ENCODE results near the gene B4GALT7. TPM values are rescaled to one million over a fixed set of nuclear protein-coding genes. Genes with fewer than 3 reads are reported as not detected.

B4GALT7 gene
- total RNA-seq, 1 experiment from 2014 or later, result 21.7 TPM

DNA sequence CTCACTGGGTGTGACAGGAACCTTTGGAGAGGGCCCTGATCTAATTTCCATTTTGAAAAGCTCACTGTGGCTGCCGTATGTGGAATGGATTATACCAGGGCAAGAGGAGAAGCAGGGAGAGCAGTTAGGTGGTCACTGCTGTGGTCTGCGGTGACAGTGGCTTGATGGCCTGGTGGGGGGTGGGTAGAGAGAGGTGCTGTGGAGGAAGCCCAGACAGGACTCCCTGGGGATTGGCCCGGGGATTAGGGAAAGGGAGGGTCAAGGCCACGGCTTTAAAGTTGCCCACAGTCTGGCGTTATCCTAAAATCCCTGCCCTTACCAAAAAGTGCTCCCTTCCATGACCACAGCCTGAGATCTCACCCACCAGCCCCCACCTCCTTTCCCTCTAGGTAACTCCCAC lies 4.7 kb downstream of the B4GALT7 start:
- POLR2A ChIA-PET, result no interaction called here
- no peak overlapping the region for H3K4me3 Mint-ChIP-seq
- CTCF ChIA-PET, result no interaction called here

DNA sequence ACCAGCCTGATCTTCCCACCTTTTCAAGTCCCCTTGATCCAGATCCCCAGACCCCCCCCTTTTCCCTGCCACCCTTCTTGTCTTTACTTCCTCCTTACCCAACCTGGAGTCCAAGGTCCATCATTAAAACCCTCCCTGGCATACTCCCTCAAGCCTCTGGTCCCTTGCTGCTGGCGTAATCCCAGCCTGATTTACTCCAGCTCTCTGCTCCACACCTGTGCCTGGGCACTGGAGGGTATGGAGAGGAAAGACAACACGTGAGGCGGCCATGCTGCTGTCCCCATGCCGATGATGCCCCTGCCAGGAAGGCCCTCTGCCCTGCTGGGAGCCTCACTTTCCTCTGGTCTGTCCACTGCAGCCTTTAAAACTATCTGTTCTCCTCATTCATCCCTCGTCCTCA lies 5.1 kb downstream of the B4GALT7 start:
- H3K9me3 Mint-ChIP-seq, result no peaks in the 10 kb centered on the region
- ChIA-PET CTCF (no interaction called here), POLR2A (no interaction called here)
- TF ChIP-seq ZNF232 (CRISPR knock-in tag; IDR thresholded peaks at IDR 0.05) (no peak), ZBTB21 (CRISPR knock-in tag; IDR thresholded peaks at IDR 0.05; ENCODE audit: borderline replicate concordance) (no peak), JUN (CRISPR knock-in tag; IDR thresholded peaks at IDR 0.05) (no peak)
- TF ChIP-seq, protein P1, sequence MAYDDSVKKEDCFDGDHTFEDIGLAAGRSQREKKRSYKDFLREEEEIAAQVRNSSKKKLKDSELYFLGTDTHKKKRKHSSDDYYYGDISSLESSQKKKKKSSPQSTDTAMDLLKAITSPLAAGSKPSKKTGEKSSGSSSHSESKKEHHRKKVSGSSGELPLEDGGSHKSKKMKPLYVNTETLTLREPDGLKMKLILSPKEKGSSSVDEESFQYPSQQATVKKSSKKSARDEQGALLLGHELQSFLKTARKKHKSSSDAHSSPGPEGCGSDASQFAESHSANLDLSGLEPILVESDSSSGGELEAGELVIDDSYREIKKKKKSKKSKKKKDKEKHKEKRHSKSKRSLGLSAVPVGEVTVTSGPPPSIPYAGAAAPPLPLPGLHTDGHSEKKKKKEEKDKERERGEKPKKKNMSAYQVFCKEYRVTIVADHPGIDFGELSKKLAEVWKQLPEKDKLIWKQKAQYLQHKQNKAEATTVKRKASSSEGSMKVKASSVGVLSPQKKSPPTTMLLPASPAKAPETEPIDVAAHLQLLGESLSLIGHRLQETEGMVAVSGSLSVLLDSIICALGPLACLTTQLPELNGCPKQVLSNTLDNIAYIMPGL (CRISPR knock-in tag; IDR thresholded peaks at IDR 0.05), result no peak
- TF ChIP-seq, protein P2, sequence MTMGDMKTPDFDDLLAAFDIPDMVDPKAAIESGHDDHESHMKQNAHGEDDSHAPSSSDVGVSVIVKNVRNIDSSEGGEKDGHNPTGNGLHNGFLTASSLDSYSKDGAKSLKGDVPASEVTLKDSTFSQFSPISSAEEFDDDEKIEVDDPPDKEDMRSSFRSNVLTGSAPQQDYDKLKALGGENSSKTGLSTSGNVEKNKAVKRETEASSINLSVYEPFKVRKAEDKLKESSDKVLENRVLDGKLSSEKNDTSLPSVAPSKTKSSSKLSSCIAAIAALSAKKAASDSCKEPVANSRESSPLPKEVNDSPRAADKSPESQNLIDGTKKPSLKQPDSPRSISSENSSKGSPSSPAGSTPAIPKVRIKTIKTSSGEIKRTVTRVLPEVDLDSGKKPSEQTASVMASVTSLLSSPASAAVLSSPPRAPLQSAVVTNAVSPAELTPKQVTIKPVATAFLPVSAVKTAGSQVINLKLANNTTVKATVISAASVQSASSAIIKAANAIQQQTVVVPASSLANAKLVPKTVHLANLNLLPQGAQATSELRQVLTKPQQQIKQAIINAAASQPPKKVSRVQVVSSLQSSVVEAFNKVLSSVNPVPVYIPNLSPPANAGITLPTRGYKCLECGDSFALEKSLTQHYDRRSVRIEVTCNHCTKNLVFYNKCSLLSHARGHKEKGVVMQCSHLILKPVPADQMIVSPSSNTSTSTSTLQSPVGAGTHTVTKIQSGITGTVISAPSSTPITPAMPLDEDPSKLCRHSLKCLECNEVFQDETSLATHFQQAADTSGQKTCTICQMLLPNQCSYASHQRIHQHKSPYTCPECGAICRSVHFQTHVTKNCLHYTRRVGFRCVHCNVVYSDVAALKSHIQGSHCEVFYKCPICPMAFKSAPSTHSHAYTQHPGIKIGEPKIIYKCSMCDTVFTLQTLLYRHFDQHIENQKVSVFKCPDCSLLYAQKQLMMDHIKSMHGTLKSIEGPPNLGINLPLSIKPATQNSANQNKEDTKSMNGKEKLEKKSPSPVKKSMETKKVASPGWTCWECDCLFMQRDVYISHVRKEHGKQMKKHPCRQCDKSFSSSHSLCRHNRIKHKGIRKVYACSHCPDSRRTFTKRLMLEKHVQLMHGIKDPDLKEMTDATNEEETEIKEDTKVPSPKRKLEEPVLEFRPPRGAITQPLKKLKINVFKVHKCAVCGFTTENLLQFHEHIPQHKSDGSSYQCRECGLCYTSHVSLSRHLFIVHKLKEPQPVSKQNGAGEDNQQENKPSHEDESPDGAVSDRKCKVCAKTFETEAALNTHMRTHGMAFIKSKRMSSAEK (CRISPR knock-in tag; IDR thresholded peaks at IDR 0.05; ENCODE audit: borderline replicate concordance), result no peak
- no peak overlapping the region for H3K27ac Mint-ChIP-seq
- H3K4me3 Mint-ChIP-seq, result no peak overlapping the region
- H3K27me3 Mint-ChIP-seq (ENCODE audit: low read depth), result peaks cover 8% of the 10 kb centered on the region; the same call in 1 of the 2 replicates
- ATAC-seq (no peak), DNase-seq (ENCODE audit: low spot score) (no peak)
- H3K4me1 Mint-ChIP-seq, result peaks cover 29% of the 10 kb centered on the region
- 0 out of 2 replicates have a peak, but pooled peaks cover 2% of the 10 kb centered on the region for H3K36me3 Mint-ChIP-seq

More for the DNA sequence above, 4.7 kb downstream of the B4GALT7 start:
- peaks cover 29% of the 10 kb centered on the region for H3K4me1 Mint-ChIP-seq
- DNase-seq (ENCODE audit: low spot score) (no peak), ATAC-seq (no peak)
- TF ChIP-seq TEAD4 (CRISPR knock-in tag; IDR thresholded peaks at IDR 0.05), result no peak
- no peak for TF ChIP-seq NR2C2 (CRISPR knock-in tag; IDR thresholded peaks at IDR 0.05)
- no peak for TF ChIP-seq MXD4 (CRISPR knock-in tag; IDR thresholded peaks at IDR 0.05; ENCODE audit: borderline replicate concordance)
- TF ChIP-seq ZNF138 (CRISPR knock-in tag; conservative IDR thresholded peaks at IDR 0.05), result no peak
- no peak for TF ChIP-seq FOXP1 (CRISPR knock-in tag; IDR thresholded peaks at IDR 0.05; ENCODE audit: borderline replicate concordance)
- no peak for TF ChIP-seq CREB1 (CRISPR knock-in tag; IDR thresholded peaks at IDR 0.05)
- TF ChIP-seq, protein P3, sequence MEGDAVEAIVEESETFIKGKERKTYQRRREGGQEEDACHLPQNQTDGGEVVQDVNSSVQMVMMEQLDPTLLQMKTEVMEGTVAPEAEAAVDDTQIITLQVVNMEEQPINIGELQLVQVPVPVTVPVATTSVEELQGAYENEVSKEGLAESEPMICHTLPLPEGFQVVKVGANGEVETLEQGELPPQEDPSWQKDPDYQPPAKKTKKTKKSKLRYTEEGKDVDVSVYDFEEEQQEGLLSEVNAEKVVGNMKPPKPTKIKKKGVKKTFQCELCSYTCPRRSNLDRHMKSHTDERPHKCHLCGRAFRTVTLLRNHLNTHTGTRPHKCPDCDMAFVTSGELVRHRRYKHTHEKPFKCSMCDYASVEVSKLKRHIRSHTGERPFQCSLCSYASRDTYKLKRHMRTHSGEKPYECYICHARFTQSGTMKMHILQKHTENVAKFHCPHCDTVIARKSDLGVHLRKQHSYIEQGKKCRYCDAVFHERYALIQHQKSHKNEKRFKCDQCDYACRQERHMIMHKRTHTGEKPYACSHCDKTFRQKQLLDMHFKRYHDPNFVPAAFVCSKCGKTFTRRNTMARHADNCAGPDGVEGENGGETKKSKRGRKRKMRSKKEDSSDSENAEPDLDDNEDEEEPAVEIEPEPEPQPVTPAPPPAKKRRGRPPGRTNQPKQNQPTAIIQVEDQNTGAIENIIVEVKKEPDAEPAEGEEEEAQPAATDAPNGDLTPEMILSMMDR (IDR thresholded peaks at IDR 0.05), result no peak
- TF ChIP-seq SMAD3 (CRISPR knock-in tag; IDR thresholded peaks at IDR 0.05; ENCODE audit: borderline replicate concordance), result no peak
- TF ChIP-seq, protein P4, sequence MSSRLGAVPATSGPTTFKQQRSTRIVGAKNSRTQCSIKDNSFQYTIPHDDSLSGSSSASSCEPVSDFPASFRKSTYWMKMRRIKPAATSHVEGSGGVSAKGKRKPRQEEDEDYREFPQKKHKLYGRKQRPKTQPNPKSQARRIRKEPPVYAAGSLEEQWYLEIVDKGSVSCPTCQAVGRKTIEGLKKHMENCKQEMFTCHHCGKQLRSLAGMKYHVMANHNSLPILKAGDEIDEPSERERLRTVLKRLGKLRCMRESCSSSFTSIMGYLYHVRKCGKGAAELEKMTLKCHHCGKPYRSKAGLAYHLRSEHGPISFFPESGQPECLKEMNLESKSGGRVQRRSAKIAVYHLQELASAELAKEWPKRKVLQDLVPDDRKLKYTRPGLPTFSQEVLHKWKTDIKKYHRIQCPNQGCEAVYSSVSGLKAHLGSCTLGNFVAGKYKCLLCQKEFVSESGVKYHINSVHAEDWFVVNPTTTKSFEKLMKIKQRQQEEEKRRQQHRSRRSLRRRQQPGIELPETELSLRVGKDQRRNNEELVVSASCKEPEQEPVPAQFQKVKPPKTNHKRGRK (CRISPR knock-in tag; IDR thresholded peaks at IDR 0.05; ENCODE audit: borderline replicate concordance), result no peak
- no peak for TF ChIP-seq ZBTB21 (CRISPR knock-in tag; IDR thresholded peaks at IDR 0.05; ENCODE audit: borderline replicate concordance)
- 0 out of 2 replicates have a peak, but pooled peaks cover 2% of the 10 kb centered on the region for H3K36me3 Mint-ChIP-seq
- H3K27ac Mint-ChIP-seq, result no peak overlapping the region
- H3K27me3 Mint-ChIP-seq (ENCODE audit: low read depth), result peaks cover 8% of the 10 kb centered on the region; the same call in 1 of the 2 replicates
- H3K9me3 Mint-ChIP-seq, result no peaks in the 10 kb centered on the region
